ENCODE measurements around the gene C2orf69.

C2orf69 gene

GRCh38 chr2:199968126-199968525 is 57.0 kb downstream of the C2orf69 start:
- DNase-seq (ENCODE audit: low spot score) = no peak

GRCh38 chr2:199972088-199972626 is 61.1 kb downstream of the C2orf69 start:
- no peak for DNase-seq (ENCODE audit: low spot score)

DNA sequence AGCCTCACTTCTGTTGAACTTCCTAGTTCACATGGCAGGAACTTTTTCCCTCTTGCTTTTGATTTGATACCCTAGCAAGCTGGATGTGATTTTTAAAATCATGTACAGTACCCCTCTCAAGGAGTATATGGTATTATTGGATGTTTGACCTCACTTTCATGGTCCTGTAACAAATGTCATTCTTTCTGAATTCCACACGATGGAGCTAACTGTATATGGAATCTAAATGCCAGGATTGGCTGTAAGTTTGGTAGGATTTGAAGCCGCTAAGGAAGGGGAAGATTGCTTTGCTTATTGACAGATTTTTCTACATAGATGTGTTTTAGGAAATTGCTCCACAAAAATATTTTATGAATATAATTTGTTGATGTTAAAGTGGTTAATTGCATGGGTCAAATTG is 62.6 kb downstream of the C2orf69 start:
- no peak for DNase-seq (ENCODE audit: low spot score)

DNA sequence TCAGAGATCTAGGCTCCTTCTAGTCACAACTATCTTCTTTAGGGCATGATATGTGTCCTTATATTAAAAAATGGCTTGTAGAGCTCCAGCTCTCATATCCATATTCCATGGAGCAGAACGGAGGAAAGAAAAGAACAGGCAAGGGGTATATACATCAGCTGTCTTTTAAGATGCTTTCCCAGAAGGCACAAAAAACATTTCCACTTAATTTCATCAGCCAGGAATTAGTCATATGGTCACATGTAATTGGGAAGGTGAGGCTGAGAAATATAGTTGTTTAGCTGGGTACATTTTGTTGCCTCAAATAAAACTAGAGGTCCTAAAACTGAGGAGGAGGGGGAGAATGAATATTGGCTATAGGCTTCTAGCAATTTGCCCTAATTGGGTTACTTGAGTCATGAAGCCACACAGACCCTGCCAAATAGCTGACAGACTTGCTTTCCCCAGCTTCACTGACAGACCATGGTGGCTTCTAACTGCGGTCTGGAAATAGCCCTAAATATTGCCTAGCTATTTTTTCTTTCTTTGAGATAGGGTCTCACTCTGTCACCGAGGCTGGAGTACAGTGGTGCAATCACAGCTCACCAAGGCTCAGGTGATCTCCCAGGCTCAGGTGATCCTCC is 64.3 kb downstream of the C2orf69 start:
- DNase-seq (ENCODE audit: low spot score) = no peak
